PC-3 (cell line): ENCODE data around the gene EPHB1.
"Not testable (repeated sequence)": the region's sequence is repeated elsewhere in the genome, so short reads cannot be mapped to it uniquely, and the experiment has no call there.

Experiments used
- CTCF ChIP-seq: fragments of 300-600 bp; sonication (generic); conservative IDR thresholded peaks from 2 replicates; pipeline ENCODE4 v1.5.1; 2017; ENCODE audit warnings: antibody characterized with exemption, low read depth, mild to moderate bottlenecking, low read length
- EZH2 ChIP-seq: fragments of 300-600 bp; sonication (generic); IDR thresholded peaks from one replicate; pipeline ENCODE4 v1.6.1; 2017; ENCODE audit warnings: antibody characterized with exemption, mild to moderate bottlenecking, low read length; ENCODE audit not compliant: unreplicated experiment

GRCh38 chr3:135039536-135039935, 244.5 kb downstream of the EPHB1 start:
- TF ChIP-seq CTCF, EZH2: not testable (repeated sequence)
